ENCODE measurements around the gene SMIM43.
"Not testable (repeated sequence)": the region's sequence is repeated elsewhere in the genome, so short reads cannot be mapped to it uniquely, and the experiment has no call there.

SMIM43 gene

DNA sequence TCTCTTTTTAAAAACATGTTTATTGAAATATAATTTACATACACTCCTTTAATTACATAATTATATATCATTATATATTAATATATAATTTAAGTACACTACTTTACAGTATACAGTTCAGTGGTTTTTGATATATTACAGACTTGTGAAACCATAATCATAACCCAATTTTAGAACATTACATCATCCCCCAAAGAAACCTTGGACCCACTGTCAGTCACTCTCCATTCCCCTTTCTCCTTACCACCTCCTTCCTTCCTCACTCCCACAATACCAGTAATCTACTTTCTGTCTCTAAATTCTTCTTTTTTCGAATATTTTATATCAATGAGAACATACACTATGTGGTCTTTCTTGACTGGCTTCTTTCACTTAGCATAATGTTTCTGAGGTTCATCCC lies 18.2 kb upstream of the SMIM43 start:
- DNase-seq (ENCODE audit: low read depth in 2 of 2), result no peak

DNA sequence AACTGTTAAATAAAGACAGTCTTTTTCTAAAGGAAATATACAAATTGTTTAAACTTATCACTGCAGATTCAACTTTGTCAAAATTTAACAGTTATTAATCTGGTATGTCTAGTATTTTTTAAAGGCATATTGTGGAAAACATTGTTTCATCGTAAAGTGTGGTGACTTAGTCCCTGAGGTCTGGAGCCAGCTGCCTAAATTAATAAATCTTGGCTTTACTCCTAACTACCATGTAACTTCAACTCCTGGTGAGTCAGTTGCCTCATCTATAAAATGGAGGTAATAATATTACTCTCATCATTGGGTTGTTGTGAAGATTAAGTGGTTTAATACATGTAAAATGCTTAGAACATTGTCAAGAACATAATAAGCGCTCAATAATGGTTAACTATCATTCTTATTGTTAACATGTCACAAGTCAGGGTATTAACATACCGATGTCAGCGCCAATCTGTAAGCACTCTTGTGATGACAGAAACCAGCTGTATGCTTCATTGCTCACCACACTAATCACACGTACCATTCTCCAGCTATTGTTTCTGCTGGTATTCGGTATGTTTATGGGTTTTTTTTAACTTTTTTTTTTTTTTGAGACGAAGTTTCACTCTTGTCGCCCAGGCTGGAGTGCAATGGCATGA lies 14.1 kb upstream of the SMIM43 start:
- no peak for DNase-seq (ENCODE audit: low read depth in 2 of 2)

DNA sequence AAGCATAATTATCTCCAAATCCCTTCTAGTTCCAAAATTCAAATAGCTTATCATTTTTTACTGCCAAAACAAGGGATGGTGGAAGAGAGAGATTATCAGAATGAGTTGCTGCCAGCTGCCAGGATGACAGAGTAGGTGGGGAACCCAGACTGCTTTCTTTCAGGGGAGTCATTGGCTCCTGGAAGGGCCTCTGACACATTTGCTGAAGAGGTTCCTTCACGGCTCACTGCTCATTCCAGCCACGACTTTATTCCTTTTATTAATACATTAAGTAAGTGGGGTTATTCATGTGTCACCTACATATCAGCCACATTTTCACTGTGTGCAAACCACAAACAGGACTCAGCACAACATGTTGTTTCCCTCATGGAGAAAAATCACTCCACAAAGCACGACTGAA lies 12.7 kb upstream of the SMIM43 start:
- no peak for DNase-seq (ENCODE audit: low read depth in 2 of 2)

DNA sequence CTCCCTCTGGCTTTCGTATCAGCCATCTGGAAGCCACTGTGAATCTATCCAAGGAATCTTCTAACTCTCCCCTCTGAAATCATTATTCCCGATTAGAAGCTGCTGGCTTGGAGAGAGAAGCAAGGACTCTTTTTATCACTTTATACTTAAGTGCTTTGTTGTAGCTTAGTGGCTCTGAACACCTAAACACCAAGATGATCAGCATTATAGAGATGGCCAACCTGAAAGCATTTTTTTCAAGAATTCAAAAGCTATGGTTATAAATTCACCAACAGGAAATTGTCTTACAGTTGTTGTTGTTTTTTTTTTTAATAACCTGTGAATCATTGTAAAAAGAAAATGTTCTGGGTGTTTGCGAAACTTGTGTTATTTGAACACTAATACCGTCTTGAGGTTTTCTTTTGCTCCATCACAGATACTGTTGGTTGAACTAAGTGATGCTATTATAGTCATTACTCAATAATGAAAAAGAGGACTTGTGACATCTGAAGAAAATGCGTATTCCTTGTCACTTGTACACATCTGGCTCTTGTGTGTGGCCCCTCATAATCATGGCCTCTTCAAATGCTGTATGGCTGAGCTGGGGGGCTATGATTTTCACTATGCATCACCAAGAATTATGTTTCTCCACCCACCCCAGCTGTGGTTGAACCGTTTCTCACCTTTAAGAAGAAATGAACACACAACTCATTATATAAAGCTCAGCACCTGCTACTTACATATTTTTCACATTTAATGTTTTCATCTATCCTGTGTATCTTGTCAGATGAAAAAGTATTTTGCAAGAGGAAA lies 11.8 kb upstream of the SMIM43 start:
- DNase-seq (ENCODE audit: low read depth in 2 of 2), result no peak

DNA sequence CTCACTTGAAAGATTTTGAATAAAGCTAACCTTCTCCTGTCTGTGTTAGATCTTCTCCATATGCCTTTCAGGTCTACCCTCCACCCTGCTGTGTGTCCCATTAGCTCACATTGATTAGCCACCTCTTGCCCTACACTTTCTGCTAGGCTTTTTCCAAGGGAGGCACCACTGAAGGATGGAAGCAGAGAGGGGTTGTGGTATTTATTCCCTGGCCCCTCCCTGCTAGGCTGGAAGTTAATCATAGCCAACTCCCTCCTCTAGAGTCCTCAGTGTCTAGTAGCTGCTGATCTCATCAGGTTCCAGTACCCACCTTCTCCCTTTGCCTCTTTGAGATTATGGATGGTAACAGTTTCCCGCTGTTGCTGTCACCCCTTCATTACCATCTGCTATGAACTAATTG lies 8.9 kb upstream of the SMIM43 start:
- DNase-seq (ENCODE audit: low read depth in 2 of 2), result no peak

DNA sequence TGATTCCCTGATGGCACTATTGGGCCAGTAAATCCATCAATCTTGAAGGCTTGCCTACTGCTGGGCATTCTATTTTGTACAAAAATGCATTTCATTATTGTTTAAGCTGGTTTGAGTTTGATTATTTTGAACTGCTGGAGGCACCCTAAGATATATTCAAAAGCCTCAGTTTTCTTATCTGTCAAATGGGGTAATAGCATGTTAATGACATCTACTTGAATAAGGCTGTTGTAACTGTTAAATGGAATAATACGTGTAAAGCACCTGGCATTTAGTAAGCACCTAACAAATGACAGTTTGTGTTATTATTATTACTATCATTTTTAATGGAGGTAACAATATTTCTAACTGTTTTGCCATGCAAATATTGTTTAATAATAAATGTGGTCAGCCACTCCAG lies 6.9 kb upstream of the SMIM43 start:
- no peak for DNase-seq (ENCODE audit: low read depth in 2 of 2)

DNA sequence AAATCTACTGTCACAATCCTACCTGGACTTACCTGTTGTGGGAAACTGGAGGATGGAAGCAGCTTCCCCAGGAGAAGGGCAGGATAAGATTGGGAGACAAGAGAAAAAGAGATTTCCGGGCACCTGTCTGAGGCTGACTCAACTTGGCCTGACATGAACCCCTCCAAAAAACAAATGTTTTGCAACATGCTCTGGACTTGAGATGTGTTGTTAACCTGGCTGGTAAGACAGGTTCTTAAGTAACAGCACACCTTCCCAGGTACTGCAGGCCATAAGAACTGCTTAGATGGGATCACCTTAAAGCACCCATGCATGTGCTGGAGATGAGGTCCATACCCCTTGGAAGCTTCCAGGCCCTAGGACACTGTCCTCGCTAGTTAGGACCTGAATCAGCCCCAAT lies 4.4 kb upstream of the SMIM43 start:
- DNase-seq (ENCODE audit: low read depth in 2 of 2), result no peak

DNA sequence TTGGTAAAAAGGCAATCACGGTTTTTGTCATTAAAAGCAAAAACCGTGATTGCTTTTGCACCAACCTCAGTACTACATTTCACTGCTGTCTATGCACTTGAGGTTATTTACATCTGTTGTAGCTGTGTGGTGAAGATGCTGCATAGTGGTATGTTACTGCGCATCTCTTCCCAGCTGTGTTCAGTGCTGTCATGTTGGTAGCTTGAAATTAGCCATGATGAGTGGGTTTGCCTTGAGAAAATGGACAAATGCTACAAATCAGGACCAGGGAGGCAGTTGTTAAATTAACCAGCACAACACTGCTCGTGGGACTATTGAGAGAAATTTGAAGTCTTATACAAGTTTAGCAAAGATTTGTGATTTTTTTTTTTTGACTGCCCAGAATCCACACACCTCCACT lies 2.2 kb upstream of the SMIM43 start:
- no peak for DNase-seq (ENCODE audit: low read depth in 2 of 2)

DNA sequence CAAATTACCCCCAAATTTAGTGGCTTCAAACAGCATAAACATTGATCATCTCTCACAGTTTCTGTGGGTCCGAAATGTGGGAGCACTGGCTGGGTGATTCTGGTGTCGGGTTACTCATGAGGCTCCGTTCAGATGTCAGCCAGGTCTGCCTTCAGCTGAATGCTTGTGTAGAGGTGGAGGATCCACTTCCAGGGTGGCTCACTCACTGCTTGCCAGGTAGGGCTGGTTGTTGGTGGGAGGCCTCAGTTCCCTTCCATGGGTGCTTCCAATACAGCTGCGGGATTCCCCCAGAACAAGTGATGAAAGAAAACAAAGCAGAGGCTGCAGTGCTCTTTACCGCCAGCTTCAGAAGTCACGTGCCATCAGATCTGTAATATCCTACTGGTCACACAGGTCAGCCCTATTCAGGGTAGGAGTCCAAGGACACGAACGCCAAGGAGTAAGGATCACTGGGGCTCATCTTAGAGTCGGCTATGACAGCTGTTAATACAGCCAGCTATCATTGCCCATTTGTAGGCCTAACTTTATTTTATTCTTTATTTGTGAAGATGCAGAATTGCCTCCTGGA lies 1.1 kb upstream of the SMIM43 start:
- DNase-seq (ENCODE audit: low read depth in 2 of 2), result no peak

DNA sequence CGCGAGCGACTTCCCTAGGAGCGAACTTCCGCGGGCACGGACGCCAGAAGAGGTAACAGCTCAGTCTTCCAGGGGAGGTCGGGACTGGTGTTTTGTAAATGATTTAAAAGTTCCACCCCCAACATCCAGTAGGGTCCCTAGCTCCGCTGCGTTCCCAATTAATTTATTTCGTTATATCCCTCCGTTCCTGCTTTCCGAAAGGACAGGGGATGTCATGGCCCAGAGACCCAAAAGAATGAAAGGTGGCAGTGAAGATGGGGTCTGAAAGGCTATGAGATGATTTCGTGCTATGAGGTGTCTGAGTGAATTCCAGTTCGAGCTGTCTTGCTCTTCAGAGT lies 373 bp upstream of the SMIM43 start:
- DNase-seq (ENCODE audit: low read depth in 2 of 2), result no peak

DNA sequence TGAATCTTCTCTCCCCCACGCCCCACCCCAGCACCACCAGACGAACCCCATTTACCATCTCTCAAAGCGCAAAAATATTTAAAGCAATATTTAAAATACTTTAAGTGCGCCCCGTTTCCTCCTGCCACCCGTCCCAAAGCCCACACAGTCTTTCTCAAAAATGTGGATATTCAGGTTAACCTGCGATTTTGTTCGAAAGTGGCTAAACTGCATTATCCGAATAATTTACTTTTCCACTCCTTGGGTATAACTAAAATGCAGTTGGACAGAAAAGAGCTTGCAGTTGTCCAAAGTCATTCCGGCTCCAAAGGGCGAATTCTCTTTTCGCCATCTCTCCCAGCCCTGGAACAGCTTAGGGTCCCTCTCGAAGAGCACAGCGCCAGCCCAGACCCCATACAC lies 662 bp downstream of the SMIM43 start:
- DNase-seq (ENCODE audit: low read depth in 2 of 2), result no peak

DNA sequence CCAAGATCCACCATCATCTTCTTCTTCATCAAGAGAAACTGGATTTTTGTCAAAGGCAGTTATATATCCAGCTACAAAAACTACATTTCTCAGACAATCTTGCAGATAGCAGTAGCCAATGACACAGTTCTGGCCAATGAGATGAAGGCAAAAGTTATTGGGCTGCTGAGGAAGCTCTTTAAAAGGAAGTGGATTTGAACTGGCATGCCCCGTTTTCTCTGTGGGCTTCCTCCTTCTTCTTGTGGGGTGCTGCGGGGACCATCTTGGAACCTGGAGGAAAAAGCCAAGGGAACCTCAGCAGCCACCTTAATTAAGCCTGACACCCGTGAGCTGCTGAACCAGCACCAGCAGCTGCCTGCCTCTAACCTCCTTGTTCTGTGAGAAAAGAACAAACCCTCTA lies 4.8 kb downstream of the SMIM43 start:
- DNase-seq (ENCODE audit: low read depth in 2 of 2), result no peak

DNA sequence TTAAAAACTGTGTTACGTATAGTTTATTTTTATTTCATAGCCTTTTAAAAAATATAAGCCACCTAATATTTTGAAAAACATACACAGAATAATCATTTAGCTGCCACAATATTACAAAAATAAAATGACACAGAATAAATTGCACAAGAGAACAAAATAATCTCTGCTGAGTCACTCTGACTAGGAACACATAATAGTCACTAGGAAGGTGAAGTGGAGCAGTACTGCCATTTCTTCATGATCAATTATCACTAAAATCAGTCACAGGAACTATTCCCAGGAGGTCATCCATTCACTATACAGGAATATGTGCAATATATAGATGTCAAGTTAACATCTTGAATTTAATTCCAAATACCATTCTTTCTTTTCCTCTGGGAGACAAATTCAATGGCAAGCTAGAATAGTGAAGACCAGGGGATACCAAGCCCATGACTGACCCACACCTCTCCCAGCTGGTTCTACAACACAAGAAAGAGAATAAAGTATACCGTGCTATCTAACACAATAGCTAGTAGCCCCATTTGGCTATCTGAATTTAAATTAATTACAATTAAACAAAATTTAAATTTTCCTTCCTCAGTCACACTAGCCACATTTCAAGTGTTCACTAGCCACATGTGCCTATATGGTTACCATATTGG lies 5.9 kb downstream of the SMIM43 start:
- no peak for DNase-seq (ENCODE audit: low read depth in 2 of 2)

DNA sequence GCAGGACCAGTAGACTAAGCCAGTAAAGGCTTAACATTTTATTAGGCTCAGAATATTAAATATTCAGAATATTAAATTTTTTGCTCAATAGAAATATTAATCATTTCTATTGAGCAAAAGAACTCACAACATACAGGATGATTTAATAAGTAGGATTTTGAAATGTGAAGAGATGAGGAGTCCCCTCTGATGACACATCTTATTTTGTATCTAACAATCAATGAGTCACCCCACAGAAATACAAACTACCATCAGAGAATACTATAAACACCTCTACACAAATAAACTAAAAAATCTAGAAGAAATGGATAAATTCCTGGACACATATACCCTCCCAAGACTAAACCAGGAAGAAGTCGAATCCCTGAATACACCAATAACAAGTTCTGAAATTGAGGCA lies 12.8 kb downstream of the SMIM43 start:
- not testable (repeated sequence) for DNase-seq (ENCODE audit: low read depth in 2 of 2)

DNA sequence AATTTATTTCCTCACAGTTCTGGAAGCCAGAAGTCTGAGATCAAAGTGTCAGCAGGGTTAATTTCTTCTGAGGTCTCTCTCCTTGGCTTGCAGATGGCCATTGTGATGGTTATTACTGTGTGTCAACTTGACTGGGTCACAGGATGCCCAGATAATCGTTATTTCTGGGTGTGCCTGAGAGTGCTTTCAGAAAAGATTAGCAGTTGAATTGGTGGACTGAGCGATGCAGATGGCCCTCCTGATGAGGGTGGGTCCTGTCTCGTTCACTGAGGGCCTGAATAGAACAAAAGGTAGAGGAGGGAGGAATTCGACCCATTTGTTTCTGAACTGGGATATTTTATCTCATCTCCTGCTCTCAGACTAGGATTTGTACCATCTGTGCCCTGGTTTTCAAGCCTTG lies 15.7 kb downstream of the SMIM43 start:
- no peak for DNase-seq (ENCODE audit: low read depth in 2 of 2)

DNA sequence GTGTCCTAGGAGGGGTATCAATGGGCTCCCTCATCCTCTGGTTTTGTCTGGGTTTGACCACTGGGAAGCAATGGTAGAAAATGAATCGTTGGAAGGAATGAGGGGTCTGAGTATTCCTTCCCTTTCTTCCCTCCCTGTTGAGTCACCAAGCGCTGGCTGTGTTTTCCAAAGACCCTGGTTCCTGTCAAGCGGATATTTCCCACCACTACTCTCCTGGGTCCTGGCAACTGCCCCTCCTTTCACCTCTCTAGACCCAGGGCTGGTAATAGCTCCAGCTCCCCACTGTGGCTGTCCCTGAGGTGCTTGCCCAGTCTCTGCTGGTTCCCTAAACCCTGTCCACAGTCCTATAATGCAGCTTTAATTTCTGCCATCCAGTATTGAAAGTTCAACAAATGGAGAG lies 22.2 kb downstream of the SMIM43 start:
- DNase-seq (ENCODE audit: low read depth in 2 of 2), result no peak

DNA sequence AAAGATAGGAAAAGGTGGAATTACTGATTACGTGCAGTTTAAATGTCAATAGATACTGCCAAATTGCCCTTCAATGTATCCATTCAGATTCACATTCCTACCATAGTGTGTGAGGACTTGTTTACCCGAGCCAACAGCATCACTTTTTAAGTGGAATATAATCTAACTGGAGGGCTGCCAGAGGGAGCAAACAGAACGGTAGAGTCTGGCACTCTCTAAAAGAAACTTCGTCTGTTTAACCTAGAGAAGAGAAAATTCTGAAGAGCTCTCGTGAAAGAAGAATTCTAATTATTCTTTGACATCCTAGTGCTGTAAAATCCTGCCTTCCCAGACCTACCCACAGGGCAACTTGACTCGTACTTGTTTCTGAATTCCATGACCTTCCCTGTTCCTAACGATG lies 23.2 kb downstream of the SMIM43 start:
- no peak for DNase-seq (ENCODE audit: low read depth in 2 of 2)

DNA sequence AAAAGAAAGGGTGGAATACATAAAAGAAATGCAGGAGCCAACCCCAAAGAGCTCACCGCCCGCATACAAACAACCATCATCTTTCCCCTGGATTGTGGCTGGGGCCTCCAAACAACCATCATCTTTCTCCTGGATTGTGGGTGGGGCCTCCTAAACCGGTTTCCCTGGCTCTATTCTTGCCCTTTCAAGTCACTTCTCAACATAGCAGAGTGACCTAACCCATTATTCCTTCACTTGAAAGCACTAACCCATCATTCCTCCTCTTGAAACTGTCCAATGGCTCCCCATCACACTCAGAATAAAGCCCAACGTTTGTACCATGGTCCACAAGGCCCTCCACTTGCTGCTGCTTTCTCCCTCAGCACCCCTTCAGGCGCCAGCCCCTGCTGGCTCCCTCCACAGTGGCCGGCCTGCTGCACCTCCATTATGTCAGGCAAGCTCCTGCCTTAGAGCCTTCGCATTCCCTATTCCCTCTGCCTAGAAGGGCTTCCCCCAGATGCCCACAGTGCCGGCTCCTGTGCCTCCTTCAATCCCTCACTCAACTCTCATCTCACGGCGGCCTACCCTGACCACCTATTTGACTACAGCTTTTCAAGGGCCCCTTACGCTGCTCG lies 24.1 kb downstream of the SMIM43 start:
- no peak for DNase-seq (ENCODE audit: low read depth in 2 of 2)

DNA sequence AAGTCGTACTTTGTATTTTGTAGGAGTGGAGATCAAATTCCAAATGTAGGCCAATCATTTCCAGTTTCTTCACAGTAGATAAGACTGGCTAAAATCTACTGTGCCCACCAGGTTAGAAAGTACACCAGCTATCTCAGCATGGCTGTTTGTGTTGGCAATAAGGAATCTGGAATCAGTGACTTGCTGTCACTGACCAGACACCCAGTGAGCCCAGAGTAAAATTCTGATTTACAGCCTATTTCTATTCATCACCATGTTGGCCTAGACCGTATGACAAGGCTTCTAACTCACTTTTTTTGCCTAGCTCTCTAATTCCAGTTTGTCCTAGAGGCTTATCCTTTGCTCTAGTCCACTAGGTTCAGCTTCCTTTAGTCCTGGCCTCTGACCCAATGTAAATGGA lies 25.4 kb downstream of the SMIM43 start:
- DNase-seq (ENCODE audit: low read depth in 2 of 2), result no peak

DNA sequence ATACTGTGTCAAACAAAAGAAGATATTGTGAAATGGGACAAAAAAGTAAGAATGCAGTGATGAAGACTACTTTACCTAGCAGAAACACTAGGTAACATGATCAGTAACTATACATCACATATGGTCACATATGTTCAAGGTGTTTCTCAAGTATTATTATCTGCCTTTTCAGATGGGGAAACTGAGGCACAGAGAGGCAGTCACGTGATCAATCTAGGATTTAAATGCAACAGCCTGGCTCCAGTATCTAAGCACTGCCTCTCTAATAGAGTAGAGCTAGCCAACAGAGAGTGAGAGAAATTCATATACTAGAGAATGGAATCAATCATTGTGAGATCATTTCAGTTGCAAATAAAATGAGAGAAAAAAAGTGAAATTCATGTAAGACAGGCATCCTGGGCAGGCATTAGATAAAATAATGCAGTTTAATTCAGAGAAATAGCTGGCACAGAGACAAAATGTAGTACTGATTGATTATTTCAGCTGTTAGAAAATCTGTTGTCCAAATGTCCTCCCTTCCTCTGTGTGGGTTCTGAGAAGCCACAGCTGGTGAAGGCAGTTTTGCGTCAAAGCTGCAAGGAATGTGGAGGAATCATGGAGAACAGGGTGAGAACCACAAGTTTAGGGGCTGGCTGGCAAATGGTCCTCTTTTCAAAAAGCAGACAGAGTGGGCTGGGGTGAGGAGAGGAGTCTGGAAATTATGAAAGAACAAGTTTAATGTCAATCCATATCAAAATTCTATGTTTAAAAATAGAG lies 26.0 kb downstream of the SMIM43 start:
- no peak for DNase-seq (ENCODE audit: low read depth in 2 of 2)

DNA sequence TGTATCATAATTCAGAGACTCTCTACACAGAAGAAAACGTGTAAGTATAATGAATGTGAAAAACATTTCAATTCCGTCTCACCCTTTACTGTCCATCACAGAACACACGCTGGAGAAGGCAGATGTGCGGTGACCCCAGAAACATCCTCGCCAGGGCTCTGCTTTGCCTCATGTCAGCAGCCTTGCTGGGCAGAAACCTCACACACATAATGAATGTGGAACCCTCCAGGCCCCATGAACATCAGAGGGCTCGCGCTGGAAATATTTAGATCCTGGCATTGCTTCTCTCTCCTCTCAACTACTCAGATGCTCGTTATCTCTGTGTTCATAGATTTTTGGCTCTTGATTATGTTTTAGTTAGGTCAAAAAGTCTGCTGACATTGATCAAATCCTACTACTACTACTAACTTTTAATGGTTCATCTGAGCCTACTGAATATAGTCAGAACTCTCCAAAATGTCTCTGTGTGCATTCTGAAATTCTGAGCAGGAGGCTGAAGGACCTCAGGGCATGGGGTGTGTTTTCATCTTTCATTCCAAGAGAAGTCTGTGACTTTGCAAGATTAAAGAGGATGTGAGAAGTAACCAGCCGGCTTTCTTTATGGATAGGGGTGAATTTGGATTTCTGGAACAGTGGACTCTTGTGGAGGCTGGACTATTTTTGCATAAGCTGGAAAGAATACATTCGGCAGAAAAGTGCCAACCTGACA lies 27.0 kb downstream of the SMIM43 start:
- no peak for DNase-seq (ENCODE audit: low read depth in 2 of 2)
